GM12891 (cell line): ENCODE results near the gene MPLKIP.

Source experiments
- POLR2A ChIP-seq: IDR thresholded peaks from 2 replicates; pipeline ENCODE4 v1.6.1; 2011; ENCODE audit warnings: low read depth, low read length, control low read depth
- TAF1 ChIP-seq: IDR thresholded peaks from 2 replicates; pipeline ENCODE4 v1.6.1; 2011; ENCODE audit warnings: low read depth, low read length, control low read depth

DNA sequence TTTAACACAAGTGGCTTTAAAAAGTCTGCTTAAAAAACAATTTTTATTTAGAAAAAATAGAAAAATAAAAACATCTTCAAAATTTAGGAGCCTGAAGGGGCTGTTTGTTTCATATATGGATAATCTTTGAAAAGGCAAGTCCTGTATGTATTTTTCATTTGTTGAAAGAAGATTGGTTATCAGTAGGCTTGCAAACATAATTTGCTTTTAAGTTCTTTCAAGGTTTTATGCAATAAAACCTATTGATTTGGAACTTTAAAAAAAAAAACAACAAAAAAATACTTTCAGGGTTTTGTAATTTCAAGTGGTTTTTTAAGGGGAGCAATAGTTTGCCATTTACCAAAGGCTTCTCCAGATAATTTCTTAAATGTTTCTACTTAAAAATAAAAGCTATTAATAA lies 35.6 kb downstream of the MPLKIP start:
- TF ChIP-seq TAF1 (no peak), POLR2A (no peak)
